ENCODE results near the gene OR2AT4.

DNA sequence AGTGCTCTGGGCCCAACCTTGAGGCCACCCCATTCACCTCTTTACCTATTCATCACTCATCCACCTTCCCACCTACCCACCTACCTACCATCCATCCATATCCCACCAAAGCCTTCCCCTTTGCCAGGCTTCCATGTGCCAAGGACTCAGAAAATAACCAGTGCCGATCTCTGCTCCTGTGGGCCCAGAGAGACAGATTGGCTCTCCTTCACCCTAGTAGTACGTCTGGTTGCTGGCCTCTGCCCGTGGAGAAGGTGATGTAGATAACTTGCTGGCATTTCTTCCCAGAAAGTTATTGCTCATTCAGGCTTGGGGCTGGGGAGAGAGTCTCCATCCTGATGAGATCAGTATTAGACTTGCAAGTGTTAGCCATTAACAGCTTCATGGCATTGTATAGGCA is 62.8 kb downstream of the OR2AT4 start:
- TF ChIP-seq CTCF (IDR thresholded peaks at IDR 0.05 in 8 of 11, conservative IDR thresholded peaks at IDR 0.05 in 3 of 11) (no peak), POLR2AphosphoS5 (IDR thresholded peaks at IDR 0.05) (no peak)
